ENCODE data around the gene TMEM18.

The TMEM18 gene

DNA sequence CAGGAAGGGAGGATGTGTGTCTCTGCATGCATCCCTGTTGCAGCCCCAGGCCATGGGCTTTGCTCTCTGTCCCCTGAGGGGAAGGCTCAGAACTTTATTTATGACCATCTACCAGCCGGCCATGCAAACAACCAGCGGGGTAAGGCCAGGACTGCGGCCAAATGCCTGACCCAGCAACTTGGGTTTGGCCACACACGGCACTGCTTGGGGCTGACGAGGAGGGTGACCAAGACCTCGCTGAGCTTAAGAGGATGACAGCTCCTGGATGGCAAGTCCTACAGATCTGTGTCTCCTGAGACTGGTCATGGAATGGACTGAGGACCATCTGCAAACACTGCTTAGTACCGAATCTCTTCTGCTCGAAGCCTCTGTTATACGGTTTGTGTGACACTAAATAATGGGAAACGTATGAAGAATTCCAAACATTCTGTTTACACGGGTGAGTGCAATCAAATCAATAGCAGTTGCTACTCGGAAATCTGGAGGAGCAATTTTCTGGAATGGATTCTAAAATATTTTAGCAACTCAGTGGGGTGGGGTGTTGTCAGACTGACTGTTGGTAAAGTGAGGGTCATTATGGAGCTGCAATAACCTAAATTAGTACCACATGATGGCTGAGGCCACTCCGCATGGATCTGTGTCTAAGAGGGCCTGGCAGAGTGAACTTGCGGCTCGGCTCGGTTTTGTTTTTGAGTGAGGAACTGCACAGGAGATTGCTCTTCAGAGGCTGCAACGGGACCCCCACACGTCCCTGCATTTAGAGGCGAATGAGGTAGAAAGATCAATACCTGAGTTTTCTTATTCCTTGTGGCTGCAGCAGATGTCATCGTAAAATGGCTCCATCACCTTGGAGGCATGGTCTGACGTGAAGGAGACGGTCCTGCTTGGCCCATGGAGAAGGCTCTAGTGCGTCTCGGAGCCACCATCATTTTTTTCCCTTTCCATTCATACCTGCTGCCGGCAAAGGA lies 26.6 kb downstream of the TMEM18 start:
- DNase-seq: no peak

DNA sequence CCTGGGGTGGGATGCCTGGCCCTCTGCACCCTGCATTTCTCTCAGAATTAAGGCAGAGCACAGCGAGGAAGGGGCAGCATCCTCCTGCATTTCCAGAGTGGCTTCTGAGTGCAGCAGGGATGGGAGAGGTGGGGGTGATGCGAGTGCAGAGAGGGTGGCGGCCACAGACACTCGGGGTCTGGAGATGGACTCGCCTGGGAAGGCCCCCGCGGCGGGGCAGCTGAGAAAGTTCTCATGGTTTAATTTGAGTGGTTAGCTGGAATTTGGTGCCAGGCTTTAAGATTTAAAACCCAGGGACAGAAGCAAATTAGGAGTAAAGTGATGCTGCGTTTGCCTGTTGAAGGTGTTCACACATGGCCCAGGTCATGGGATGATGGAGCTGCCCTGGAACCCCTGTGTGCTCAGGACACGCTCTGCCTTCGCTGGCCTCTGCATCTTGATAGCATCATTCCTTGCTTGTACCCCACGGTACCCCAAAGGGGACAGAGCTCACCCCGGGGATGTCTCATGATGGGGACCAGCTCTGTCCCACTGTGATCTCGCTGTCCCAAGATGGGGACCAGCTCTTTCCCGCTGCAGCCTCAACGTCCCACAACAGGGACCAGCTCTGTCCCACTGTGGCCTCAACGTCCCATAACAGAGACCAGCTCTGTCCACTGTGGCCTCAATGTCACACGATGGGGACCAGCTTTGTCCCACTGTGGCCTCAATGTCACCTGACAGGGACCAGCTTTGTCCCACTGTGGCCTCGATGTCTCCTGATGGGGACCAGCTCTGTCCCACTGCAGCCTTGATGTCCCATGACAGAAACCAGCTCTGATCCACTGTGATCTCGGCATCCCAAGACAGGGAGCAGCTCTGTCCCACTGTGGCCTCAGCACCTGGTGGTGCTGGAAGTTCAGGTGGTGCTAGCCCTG lies 27.5 kb downstream of the TMEM18 start:
- no peak for DNase-seq

DNA sequence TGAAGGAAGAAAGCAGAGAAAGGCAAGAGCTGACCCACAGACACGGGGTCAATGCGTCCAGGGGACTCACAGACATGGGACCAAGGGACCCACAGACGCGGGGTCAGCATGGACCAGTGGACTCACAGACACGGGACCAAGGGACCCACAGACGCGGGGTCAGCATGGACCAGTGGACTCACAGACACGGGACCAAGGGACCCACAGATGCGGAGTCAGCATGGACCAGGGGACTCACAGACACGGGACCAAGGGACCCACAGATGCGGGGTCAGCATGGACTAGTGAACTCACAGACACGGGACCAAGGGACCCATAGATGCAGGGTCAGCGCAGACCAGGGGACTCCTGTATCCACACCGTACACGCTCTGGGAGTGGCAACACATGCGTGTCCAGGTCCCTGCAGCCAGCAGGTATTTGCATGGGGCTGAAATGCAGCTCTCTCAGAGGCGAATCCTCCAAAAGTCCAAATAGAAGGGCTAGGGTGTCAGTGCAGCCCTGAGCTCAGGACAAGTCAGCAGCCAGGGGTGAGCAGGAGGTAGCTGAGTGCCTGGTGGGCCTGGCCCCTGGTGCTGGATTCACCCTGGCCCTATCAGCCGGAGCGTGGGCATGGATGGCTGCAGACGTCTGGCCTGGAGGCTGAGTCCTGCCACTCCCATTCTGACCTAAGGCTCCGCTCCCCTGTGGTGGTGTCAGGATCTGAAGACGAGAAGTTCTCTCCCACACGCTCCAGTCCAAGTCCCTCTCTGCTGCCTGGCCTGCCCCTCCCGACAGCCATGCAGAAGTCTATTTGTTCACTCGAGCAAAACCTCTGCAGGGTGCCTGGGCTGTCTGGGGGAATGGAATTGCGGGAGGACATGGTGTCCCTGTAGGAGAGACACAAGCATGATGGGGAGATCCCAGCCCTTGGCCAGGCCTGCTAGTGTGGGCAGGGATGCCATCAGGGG lies 28.5 kb downstream of the TMEM18 start:
- no peak for DNase-seq

DNA sequence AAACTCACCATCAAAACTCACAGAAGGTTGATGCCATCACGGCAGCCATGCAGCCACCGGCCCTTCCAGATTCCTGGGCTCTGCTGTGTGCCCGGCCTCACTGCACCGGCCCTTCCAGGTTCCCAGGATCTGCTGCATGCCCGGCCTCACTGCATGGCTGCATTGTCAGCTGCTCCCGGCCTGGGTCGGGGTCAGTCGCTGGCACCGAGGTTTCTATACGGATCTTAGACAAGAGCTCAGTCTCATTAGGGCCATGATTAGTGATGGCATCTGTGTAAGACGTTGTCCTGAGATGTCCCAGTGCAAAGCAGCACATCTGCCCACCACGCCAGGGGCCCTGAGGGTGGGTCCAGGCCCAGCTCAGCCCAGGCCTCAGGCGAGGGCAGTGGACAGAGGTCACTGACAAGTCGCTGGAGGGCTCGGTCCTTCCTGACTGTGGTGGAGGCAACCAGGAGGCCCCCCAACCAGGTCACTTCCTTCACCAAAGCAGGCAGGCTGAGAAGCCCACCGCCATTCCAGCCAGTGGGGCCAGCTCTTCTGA lies 29.4 kb downstream of the TMEM18 start:
- no peak for DNase-seq

DNA sequence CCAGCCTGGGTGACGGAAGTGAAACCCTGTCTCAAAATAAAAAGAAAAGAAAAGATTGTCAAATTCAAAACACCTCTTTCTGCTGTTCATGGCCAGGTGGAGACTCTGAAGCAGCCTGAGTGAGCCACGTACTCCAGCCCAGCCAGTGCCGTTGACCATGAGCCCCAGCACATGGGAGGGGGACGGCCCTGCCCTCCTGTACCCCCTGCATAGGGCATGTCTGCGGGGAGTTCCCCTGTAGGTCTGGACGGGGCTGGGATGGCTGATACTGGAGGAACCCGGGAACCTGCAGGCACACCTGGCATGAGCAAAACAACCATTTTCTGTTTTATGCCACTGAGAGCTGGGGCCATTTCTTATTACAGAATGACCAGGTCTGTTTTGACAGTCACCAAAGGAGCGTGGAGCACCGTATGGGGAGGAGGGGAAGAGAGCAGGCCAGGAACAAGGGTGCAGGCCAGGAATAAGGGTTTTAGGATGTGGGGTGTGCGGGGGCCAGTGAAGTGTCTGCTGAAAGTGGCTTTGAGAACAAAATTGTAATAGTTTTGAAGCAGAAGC lies 30.1 kb downstream of the TMEM18 start:
- no peak for DNase-seq

DNA sequence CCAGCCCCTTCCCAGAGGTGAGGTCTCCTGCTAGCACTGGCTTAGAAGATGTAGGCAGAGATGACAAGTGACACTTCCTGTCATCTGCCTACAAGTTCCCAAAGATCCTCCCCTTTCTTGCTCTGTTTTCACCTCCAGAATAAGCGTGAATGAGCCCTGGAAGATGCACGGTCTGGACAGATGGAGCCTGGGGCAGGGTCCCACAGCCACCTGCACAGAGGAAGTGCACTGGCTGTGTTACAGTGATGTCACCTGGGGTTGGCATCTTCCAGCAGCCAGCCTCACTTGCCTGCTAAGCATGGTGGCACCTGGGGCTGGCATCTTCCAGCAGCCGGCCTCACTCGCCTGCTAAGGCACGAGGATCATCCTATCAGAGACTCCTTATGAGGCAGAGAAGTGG lies 32.3 kb downstream of the TMEM18 start:
- no peak for DNase-seq

DNA sequence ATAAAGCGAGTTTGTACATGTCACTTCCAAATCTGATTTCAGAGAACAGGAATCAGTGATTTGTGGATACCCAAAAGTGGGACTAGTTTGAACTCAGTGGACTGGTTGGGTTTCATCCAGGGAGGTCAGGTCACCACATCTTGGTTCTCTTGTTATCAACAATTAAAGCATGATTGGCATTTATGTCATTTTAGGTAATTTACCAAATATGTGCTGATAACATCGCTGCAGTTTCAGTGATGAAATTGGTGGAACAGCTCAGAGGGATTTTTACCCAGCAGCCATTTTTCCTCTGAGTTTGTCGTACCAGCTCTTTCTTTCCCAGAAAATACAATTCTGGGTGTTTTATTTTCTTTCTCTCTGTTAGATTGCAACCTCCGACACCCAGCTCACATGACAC lies 33.4 kb downstream of the TMEM18 start:
- DNase-seq: no peak

DNA sequence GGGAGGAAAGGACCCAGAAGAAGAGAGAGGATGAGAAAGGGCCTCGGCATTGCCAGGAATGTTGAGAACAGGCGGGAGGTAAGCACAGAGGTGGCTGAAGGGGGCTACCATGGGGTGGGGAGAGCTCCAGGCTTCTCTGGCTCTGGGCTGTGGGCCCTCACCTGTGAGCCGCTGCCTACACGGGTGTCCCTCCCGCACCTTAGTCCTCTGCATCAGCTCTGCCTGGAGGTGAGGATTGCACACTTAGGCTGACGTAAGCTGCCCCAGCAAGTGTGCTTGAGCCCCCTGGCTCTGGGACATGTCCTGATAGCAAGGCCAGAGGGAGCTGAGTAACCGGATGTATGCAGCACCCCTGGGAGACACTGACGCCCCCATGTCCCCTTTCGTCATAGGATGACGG lies 33.9 kb downstream of the TMEM18 start:
- DNase-seq: no peak

DNA sequence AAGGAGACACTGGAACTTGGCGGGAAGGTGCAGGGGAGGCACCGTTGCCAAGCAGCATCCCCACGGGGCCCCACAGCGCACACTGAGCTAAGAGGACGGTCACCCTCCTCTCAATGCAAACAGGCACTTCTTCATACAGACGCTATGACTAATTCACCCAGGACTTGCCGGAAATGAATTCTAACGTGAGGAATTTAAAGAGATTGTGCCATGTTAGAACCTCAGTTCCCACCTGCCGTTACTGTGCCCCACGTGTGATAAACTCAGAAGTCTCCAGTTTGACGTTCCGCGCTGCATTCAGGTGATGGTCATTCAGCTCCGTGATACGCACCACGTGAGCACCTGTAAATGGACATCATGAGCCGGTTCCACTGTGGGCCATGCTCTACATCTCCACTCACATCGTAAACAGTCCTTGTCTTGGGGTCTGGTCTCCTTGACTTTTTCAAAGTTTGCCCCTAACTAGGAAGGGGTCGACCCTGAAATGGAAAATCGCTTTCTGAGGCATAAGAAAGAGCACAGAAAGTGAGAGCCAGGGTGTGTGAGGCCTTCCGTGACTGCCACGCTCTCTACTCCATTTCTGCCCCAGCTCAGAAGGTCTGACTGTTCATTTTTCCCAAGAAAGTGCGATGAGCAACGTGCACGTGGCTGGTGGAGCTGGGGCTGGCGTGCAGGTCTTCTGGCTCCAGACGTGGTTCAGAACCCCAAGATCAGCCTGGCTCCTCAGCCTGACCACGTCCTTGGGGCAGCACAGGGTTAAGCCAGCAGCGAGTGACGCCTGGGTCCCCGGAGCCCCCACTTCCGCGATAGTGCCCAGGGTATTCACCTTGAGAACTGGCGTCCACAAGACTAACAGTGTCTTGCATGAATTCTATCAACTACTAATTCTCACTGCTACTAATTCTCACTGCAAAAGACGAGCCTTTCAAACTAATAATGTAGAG lies 35.1 kb downstream of the TMEM18 start:
- DNase-seq: no peak

DNA sequence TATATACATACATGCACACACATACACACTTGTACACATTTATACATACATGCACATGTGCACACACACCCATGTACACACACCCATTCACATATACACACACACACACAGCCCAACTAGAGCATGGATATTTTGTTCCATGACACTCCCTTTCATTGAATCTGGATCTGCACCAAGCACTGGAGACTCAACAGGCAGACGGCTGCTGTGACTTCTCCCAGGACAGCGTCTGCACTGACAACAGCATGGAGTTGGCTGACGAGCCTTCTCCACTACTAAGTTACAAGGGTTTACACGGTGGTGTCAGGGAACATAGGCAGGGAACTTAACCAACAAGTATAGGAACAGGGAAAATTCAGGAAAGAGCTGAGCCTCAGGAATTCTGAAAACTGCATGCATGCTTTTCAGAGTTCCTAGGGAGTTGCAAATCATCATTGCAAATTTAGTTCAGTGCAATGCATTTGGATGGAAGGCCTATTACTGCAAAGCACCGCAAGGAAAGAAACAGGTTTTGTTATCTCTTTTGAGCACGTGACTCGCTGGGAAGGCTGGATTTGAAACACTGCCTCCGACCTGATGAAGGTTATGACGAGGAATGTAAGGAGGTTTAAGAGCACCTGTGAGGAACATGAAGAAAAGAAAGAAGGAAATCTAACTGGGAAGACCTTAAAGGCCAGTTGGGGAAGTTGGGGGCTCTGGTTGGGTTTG lies 35.9 kb downstream of the TMEM18 start:
- DNase-seq: no peak

DNA sequence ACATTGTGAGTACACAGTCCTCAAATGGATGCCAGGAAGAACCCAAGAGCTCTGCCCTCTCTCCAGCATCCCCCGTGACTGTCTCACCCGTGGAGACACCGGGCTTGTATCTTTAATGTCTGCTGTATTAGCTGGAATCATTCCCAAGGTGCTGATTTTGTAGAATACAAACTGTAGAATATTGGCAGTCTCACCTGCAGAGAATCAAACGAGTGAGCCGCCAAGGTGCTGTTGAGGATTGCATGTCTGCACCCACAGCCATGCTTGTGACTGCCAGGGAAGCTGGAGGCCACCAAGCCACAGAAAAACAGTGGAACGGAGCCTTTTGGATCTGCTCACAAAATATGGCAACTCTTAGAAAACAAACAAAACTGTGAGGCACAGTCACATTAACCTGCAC lies 37.5 kb downstream of the TMEM18 start:
- DNase-seq: no peak

DNA sequence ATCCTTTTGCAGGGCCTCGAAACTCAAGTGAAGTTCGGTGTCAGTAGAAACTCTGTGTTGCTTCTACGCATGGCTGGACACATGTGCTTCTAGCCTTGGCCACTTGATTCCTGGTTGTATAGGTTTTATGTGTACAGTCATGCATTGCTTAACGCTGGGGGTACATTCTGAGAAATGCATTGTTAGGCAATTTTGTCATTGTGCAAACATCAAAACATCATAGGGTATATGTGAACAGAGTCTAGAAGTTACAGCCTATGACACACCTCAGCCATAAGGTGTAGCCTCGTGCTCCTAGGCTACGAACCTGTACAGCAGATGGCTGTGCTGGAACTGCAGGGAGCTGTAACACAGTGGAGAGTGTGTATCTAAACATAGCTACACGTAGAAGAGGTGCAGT lies 39.4 kb downstream of the TMEM18 start:
- no peak for DNase-seq

DNA sequence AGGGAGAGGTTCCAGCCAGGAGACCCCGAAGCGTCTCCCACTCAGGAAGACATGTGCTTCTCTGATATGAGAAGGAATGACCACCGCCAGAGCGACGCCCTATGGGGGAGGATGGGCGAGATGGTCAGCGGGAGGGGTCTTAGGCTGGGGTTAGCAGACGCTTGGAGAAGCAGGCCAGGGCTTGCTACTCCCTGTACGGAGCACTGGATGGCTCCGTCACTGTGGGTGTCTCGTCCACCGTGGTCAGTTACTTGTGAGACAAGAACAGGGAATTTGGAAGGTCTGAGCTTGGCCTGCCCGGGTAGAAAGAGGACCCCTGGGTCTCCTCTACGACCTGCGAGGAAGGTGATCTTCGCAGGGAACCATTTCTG lies 39.8 kb downstream of the TMEM18 start:
- no peak for DNase-seq

DNA sequence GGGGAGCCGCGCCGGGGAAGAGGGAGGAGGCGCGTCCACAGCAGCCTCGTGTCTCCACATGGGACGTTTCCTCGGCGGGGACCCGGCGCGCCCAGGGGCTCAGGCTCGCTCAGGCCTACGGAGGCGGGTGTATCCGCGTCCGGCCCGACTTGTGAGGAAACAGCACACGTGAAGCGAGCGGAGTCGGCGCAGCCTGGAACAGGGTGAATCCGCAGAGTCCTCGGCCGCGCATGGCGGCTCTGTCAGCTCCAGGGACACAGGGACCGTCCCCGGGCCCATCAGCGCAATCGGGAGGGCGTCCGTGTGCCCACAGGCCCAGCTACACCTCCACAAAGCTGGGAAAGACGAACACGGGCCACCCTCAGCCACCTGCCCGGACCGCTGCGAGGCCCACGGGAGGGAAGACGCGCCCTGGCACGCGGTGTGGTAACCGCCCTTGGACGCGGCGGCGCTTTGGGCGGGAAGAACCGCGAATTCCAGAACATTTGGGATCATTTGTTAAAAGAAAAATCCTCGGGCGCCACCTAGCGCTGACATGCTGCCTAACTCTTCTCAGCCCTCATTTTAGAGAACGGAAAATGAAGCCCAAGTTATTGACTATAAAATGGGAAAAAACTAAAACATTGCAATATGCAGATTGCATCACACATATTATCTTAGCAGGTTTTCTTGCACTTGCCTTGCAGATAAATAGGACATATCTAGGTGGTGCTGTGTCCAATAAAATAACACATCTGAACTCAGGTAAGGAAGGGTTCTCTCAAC lies 40.4 kb downstream of the TMEM18 start:
- DNase-seq: peak; percentile 67 to 72

DNA sequence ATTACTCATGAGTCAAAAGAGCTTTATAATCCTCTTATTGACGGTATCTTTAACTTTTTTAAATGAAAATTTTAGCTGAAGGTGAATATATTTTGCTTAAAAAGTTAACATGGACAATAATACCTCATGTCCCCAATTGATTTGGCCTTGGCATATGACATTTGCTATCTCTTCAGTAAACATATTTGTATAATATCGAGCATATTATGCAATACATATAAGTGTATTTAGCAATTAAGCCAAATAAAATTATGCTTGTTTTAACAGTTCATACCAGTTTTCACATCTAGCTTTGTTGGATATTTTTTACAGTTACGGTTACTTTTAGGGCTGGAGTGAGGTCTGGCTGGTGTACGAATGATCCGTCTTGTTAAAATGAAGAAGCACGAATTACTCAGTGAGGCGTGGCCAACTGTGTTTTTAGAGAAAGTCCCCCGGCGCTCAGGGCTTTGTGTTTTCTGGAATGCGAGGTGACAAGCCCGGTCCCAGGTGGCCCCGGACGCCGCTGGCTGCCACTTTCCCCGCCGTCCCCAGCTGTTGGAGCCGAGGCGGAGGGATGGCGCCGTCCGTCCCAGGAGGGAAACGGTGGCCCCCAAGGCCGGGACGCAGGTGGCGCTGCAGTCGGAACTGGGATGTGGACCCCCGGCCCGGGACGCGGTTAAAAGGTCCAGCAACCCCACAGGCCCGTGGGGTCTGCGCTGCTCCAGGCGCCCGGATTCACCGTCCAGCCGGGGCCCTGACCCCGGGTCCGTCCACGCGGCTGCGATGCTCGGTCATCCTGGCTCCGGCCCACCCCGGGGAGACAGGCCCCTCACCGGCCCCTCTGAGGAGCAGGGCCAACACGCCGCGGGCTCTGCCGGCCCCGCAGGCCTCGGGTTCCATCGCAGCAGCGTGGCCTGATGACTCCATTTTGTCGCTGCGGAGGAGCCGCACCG lies 41.3 kb downstream of the TMEM18 start:
- DNase-seq: no peak

DNA sequence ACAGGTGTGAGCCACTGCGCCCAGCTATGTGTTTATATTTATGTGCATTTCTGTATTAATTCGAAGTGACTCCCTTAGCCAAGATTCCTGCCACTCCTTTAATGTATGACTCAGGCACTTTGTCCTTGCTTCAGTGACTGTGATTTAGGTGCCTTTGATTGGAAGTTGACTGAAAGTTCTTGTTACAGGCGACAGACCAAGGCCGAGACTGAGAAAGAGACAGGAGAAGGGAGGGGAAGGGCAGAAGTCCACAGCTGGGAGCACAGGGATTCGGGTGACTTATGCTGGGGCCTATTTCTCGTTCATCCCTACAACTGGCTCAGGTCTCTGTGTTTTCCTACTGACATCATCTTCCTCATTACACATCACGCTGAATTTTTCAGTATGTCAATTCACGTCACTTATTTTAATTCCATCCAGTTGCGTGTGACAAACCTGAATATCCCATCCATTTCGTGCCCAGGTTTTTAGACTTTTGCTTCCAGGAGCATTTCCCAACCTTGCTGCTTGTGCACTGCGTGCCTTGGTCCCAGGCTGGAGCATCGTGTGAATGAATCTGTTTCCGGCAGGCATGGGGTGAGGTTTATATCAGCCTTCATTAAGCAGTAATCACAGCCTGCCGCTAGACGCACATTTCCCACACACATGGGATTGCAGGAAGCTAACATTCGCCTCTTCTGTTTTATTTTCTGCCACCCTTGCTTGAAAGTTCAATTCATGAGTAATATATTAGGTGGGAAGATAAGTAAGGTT lies 42.4 kb downstream of the TMEM18 start:
- DNase-seq: no peak

DNA sequence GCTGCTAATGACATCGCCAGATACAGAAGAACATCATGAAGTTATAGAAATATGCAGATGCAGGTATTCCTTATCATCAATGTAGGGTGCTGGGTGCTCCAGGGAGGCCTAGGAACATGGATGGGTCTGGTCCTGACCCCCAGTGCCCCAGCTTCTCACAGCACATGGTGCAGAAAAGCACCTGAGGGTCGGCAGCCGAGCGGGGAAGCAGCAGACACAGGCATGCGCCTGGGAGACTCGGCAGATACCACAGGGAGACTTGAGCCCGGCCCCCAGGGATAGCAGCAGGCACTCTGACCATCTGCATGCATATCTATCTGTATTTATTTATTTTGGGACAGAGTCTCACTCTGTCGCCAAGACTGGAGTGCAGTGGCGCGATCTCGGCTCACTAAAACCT lies 43.2 kb downstream of the TMEM18 start:
- no peak for DNase-seq

Measured in activated CD4-positive, alpha-beta T cell treated with anti-CD3 and anti-CD28 coated beads, Interleukin-2, amount 50 U/mL, for 48 hours (primary cell).